Naive thymus-derived CD4-positive, alpha-beta T cell (primary cell): ENCODE data around the gene SPON1. TPM values are rescaled to one million over a fixed set of nuclear protein-coding genes. Genes with fewer than 3 reads are reported as not detected.
"Not testable (repeated sequence)": the region's sequence is repeated elsewhere in the genome, so short reads cannot be mapped to it uniquely, and the experiment has no call there.

Source experiments
- ATAC-seq: fragments of 150-1000 bp; cut with Tn5 transposase; 2 replicates; pipeline ENCODE4 v1.10.0; 2021; ENCODE audit warnings: mild to moderate bottlenecking, moderate library complexity
- CTCF ChIA-PET: fragments of 350-600 bp; sonication (Branson Sonifier 250); formaldehyde crosslinking; loops from one replicate; lab custom pipeline; 2021; ENCODE audit warnings: antibody characterized with exemption; lab: Charles Lee
- POLR2A ChIA-PET: fragments of 350-600 bp; sonication (Branson Sonifier 250); formaldehyde crosslinking; loops from one replicate; lab custom pipeline; 2021; ENCODE audit warnings: antibody characterized with exemption, inconsistent platforms; lab: Charles Lee
- DNase-seq, 9 donors: peaks; one replicate each; pipeline versions ENCODE4 v3.0.0 to v3.0.0-alpha.2; 2020 to 2022; ENCODE audit warnings: mixed read lengths in 1 of 9
- H3K27ac ChIP-seq: one replicate; pipeline ENCODE4 v1.7.0; 2013; ENCODE audit warnings: mild to moderate bottlenecking, low read depth, low read length, moderate library complexity
- H3K27me3 ChIP-seq, 2 donors: one replicate each; pipeline ENCODE4 v1.7.0; 2013; ENCODE audit warnings: low read length in 2 of 2, mild to moderate bottlenecking in 2 of 2, moderate library complexity in 2 of 2; ENCODE audit not compliant: control insufficient read depth in 2 of 2, insufficient read depth in 2 of 2
- H3K36me3 ChIP-seq, 3 experiments: 1 replicate in 2 of 3; 2 replicates in 1 of 3; pipeline ENCODE4 v1.7.0; 2013; ENCODE audit warnings: low read length in 3 of 3, mild to moderate bottlenecking in 3 of 3, moderate library complexity in 1 of 3; ENCODE audit not compliant: insufficient read depth in 3 of 3, control insufficient read depth in 2 of 3
- H3K4me1 ChIP-seq, 2 donors: one replicate each; pipeline ENCODE4 v1.7.0; 2013; ENCODE audit warnings: low read length in 2 of 2, mild to moderate bottlenecking in 2 of 2, moderate library complexity in 1 of 2; ENCODE audit not compliant: control insufficient read depth in 2 of 2, insufficient read depth in 2 of 2
- H3K4me3 ChIP-seq: 2 replicates; pipeline ENCODE4 v1.7.0; 2013; ENCODE audit warnings: mild to moderate bottlenecking, low read length
- H3K9me3 ChIP-seq, 3 experiments: 1 replicate in 2 of 3; 2 replicates in 1 of 3; pipeline ENCODE4 v1.7.0; 2013; ENCODE audit warnings: low read length in 3 of 3; ENCODE audit not compliant: control insufficient read depth in 2 of 3
- H3K27ac Mint-ChIP-seq, 9 donors: one replicate each; pipeline ENCODE4 v1.8.0; 2020 to 2022; ENCODE audit warnings: mixed read lengths in 9 of 9, mild to moderate bottlenecking in 8 of 9, moderate library complexity in 5 of 9, inconsistent platforms in 2 of 9
- H3K27me3 Mint-ChIP-seq, 5 donors: one replicate each; pipeline ENCODE4 v1.8.0; 2021 to 2022; ENCODE audit warnings: mixed read lengths in 5 of 5, mild to moderate bottlenecking in 1 of 5
- H3K36me3 Mint-ChIP-seq, 5 donors: one replicate each; pipeline ENCODE4 v1.8.0; 2020 to 2022; ENCODE audit warnings: mixed read lengths in 5 of 5, mild to moderate bottlenecking in 3 of 5, inconsistent platforms in 1 of 5
- H3K4me1 Mint-ChIP-seq, 7 donors: one replicate each; pipeline ENCODE4 v1.8.0; 2020 to 2022; ENCODE audit warnings: mixed read lengths in 7 of 7, mild to moderate bottlenecking in 3 of 7, inconsistent platforms in 1 of 7
- H3K4me3 Mint-ChIP-seq, 10 donors: one replicate each; pipeline ENCODE4 v1.8.0; 2020 to 2022; ENCODE audit warnings: mild to moderate bottlenecking in 10 of 10, mixed read lengths in 10 of 10, moderate library complexity in 6 of 10, inconsistent platforms in 2 of 10
- H3K9me3 Mint-ChIP-seq, 11 donors: one replicate each; pipeline ENCODE4 v1.8.0; 2020 to 2022; ENCODE audit warnings: mixed read lengths in 11 of 11, mild to moderate bottlenecking in 4 of 11, inconsistent platforms in 1 of 11, moderate library complexity in 1 of 11
- intact Hi-C, 2 donors: fragments of 100-400 bp; cut with micrococcal nuclease; formaldehyde crosslinking; loops; one replicate each; pipeline ENCODE4 v1.15.1; 2023
- polyA plus RNA-seq, 2 donors: library from polyadenylated mRNA; unstranded; fragments of 300-500 nt; fragmentation: Illumina TruSeq; gene quantifications; one replicate each; pipeline ENCODE4 v1.2.3, GENCODE V29; 2021
- total RNA-seq, 6 experiments: library from RNA in 5 of 6; stranded (reverse) in 5 of 6; gene quantifications; 1 replicate in 5 of 6; 2 replicates in 1 of 6; pipeline ENCODE4 v1.2.3 and lab custom pipeline; 2021 to 2026

The SPON1 gene
- total and polyA plus RNA-seq, 7 experiments from 2014 or later, result 0.35 to 20.8 (median 1.6) TPM

- Histone ChIP-seq H3K4me1 (peaks cover 34 to 37% of the 10 kb centered on the region in 2 donors), H3K27me3 (no peaks in the 10 kb centered on the region), H3K27ac (no peak overlapping the region), H3K9me3 (no peaks in the 10 kb centered on the region), H3K4me3 (no peak overlapping the region), H3K36me3 (no peaks in the 10 kb centered on the region)
- ChIA-PET CTCF (interaction anchor here (1.4 kb wide), 1 partner anchor 25 kb away, joined by 3 read pairs; no protein-coding TSS in a partner anchor), POLR2A (interaction anchor here (1.0 to 7.3 kb wide), 4 partner anchors 11 to 151 kb away, joined by 3 to 62 read pairs (median 4); no protein-coding TSS in a partner anchor)
- Mint-ChIP-seq H3K27me3 (no peaks in the 10 kb centered on the region), H3K36me3 (peaks cover 3 to 33% (median 4%) of the 10 kb centered on the region in 5 donors), H3K4me3 (no peak overlapping the region), H3K9me3 (peaks cover 0 to 10% (median 3%) of the 10 kb centered on the region in 11 donors), H3K4me1 (peaks cover 35 to 57% (median 52%) of the 10 kb centered on the region in 7 donors), H3K27ac (peak overlapping the region in 3 of 9 donors; percentile 5 to 28 (median 7))
- no peak for ATAC-seq
- intact Hi-C loops, result loop anchor here (5.0 to 10.0 kb wide), 2 partner anchors 260 to 263 kb away; partner anchors contain the start of gene FAR1 (in 2 of the 2)
- DNase-seq, result no peak
Observed at GRCh38 chr11:13927481-13927880, 35.0 kb upstream of the SPON1 start.

GRCh38 chr11:13928566-13929251 is 33.8 kb upstream of the SPON1 start:
- Mint-ChIP-seq H3K36me3 (peaks cover 3 to 35% (median 4%) of the 10 kb centered on the region in 5 donors), H3K4me3 (no peak overlapping the region), H3K27ac (peak overlapping the region in 3 of 9 donors; percentile 0 to 49 (median 25))

GRCh38 chr11:13929395-13929891 is 33.1 kb upstream of the SPON1 start:
- intact Hi-C loops, result loop anchor here (5.0 to 10.0 kb wide), 2 partner anchors 262 to 265 kb away; partner anchors contain the start of gene FAR1 (in 2 of the 2)
- peak overlapping the region in 1 of 10 donors; percentile 20 for H3K4me3 Mint-ChIP-seq
- Histone ChIP-seq H3K36me3 (no peaks in the 10 kb centered on the region), H3K27ac (no peak overlapping the region), H3K4me3 (no peak overlapping the region), H3K4me1 (peaks cover 14 to 18% of the 10 kb centered on the region in 2 donors), H3K27me3 (no peaks in the 10 kb centered on the region), H3K9me3 (no peaks in the 10 kb centered on the region)
- ChIA-PET CTCF (no interaction called here), POLR2A (interaction anchor here (1.0 kb wide), 1 partner anchor 17 kb away, joined by 3 read pairs; no protein-coding TSS in a partner anchor)
- peak overlapping the region in 2 of 9 donors; percentile 25 to 49 for H3K27ac Mint-ChIP-seq
- peaks cover 0 to 13% (median 3%) of the 10 kb centered on the region in 11 donors for H3K9me3 Mint-ChIP-seq
- H3K27me3 Mint-ChIP-seq, result no peaks in the 10 kb centered on the region
- H3K36me3 Mint-ChIP-seq, result peaks cover 3 to 38% (median 4%) of the 10 kb centered on the region in 5 donors
- ATAC-seq (no peak), DNase-seq (no peak)
- H3K4me1 Mint-ChIP-seq, result peaks cover 18 to 41% (median 32%) of the 10 kb centered on the region in 7 donors

More at GRCh38 chr11:13928566-13929251, 33.8 kb upstream of the SPON1 start:
- Histone ChIP-seq H3K4me3 (no peak overlapping the region), H3K27ac (no peak overlapping the region), H3K4me1 (peaks cover 21 to 25% of the 10 kb centered on the region in 2 donors), H3K9me3 (no peaks in the 10 kb centered on the region), H3K36me3 (no peaks in the 10 kb centered on the region), H3K27me3 (no peaks in the 10 kb centered on the region)
- POLR2A ChIA-PET, result no interaction called here
- peaks cover 0 to 10% (median 3%) of the 10 kb centered on the region in 11 donors for H3K9me3 Mint-ChIP-seq
- DNase-seq (no peak), ATAC-seq (no peak)
- intact Hi-C loops, result loop anchor here (5.0 to 10.0 kb wide), 2 partner anchors 261 to 264 kb away; partner anchors contain the start of gene FAR1 (in 2 of the 2)
- H3K4me1 Mint-ChIP-seq, result peaks cover 24 to 45% (median 39%) of the 10 kb centered on the region in 7 donors
- CTCF ChIA-PET, result no interaction called here
- no peaks in the 10 kb centered on the region for H3K27me3 Mint-ChIP-seq

GRCh38 chr11:13931356-13931755 is 31.2 kb upstream of the SPON1 start:
- Histone ChIP-seq H3K9me3 (no peaks in the 10 kb centered on the region), H3K4me3 (no peak overlapping the region), H3K36me3 (no peaks in the 10 kb centered on the region), H3K4me1 (peaks cover 0 to 4% of the 10 kb centered on the region in 2 donors), H3K27ac (no peak overlapping the region), H3K27me3 (no peaks in the 10 kb centered on the region)
- peaks cover 0 to 15% (median 5%) of the 10 kb centered on the region in 11 donors for H3K9me3 Mint-ChIP-seq
- peaks cover 0 to 42% (median 4%) of the 10 kb centered on the region in 5 donors for H3K36me3 Mint-ChIP-seq
- peaks cover 0 to 5% (median 0%) of the 10 kb centered on the region in 5 donors for H3K27me3 Mint-ChIP-seq
- no peak overlapping the region for H3K4me3 Mint-ChIP-seq
- H3K4me1 Mint-ChIP-seq, result peaks cover 8 to 31% (median 16%) of the 10 kb centered on the region in 7 donors
- intact Hi-C loops, result no loop called here
- no peak for DNase-seq
- ChIA-PET CTCF (interaction anchor here (0.6 to 1.4 kb wide), 3 partner anchors 24 to 707 kb away, joined by 3 to 4 read pairs (median 3); partner anchors contain the start of gene SPON1), POLR2A (interaction anchor here (0.6 to 1.6 kb wide), 2 partner anchors 10 to 52 kb away, joined by 3 read pairs; no protein-coding TSS in a partner anchor)
- peak overlapping the region in 3 of 9 donors; percentile 1 to 53 (median 4) for H3K27ac Mint-ChIP-seq
- no peak for ATAC-seq

- Mint-ChIP-seq H3K9me3 (peaks cover 0 to 28% (median 10%) of the 10 kb centered on the region in 11 donors), H3K27me3 (peaks cover 0 to 15% (median 0%) of the 10 kb centered on the region in 5 donors), H3K4me1 (peaks cover 16 to 55% (median 41%) of the 10 kb centered on the region in 7 donors), H3K36me3 (peaks cover 0 to 65% (median 4%) of the 10 kb centered on the region in 5 donors), H3K27ac (peak overlapping the region in 4 of 9 donors; percentile 28 to 84 (median 60))
- H3K4me3 ChIP-seq, H3K36me3 ChIP-seq, CTCF ChIA-PET, H3K4me3 Mint-ChIP-seq, intact Hi-C loops, H3K9me3 ChIP-seq, H3K27me3 ChIP-seq, DNase-seq, ATAC-seq, H3K27ac ChIP-seq: not testable (repeated sequence)
- POLR2A ChIA-PET, result interaction anchor here (0.8 to 4.8 kb wide), 3 partner anchors 13 to 67 kb away, joined by 3 to 62 read pairs (median 28); no protein-coding TSS in a partner anchor
- H3K4me1 ChIP-seq, result peaks cover 28 to 38% of the 10 kb centered on the region in 2 donors
Observed at GRCh38 chr11:13937154-13937553, 25.4 kb upstream of the SPON1 start.

- ATAC-seq, result not testable (repeated sequence)
Observed at GRCh38 chr11:13938829-13939228, 23.7 kb upstream of the SPON1 start.

More at GRCh38 chr11:13938829-13939228, 23.7 kb upstream of the SPON1 start:
- peaks cover 28 to 51% of the 10 kb centered on the region in 2 donors for H3K4me1 ChIP-seq
- H3K4me3 ChIP-seq, intact Hi-C loops, H3K27ac ChIP-seq, H3K9me3 ChIP-seq, H3K27me3 ChIP-seq, H3K36me3 ChIP-seq: not testable (repeated sequence)
- peaks cover 20 to 70% (median 53%) of the 10 kb centered on the region in 7 donors for H3K4me1 Mint-ChIP-seq
- H3K9me3 Mint-ChIP-seq, result peaks cover 0 to 28% (median 10%) of the 10 kb centered on the region in 11 donors
- H3K36me3 Mint-ChIP-seq, result peaks cover 0 to 65% (median 4%) of the 10 kb centered on the region in 5 donors
- H3K4me3 Mint-ChIP-seq, result peak overlapping the region; percentile 56 to 82 (median 71)
- POLR2A ChIA-PET, result interaction anchor here (0.6 to 4.8 kb wide), 5 partner anchors 14 to 69 kb away, joined by 3 to 62 read pairs (median 4); no protein-coding TSS in a partner anchor
- peak in 7 of 9 donors; percentile 60 to 79 (median 76) for DNase-seq
- peaks cover 0 to 20% (median 0%) of the 10 kb centered on the region in 5 donors for H3K27me3 Mint-ChIP-seq
- H3K27ac Mint-ChIP-seq, result peak overlapping the region; percentile 39 to 95 (median 85)
- CTCF ChIA-PET, result interaction anchor here (0.6 to 4.1 kb wide), 5 partner anchors 14 to 210 kb away, joined by 3 to 19 read pairs (median 3); partner anchors contain the start of gene SPON1
